HG03175 (cell line): ENCODE measurements around the gene PTPRN2.

Experiments used
- ATAC-seq: cut with Tn5 transposase; IDR thresholded peaks from one replicate; pipeline ENCODE4 v1.9.1; 2021; ENCODE audit warnings: mild to moderate bottlenecking, moderate library complexity; ENCODE audit not compliant: unreplicated experiment

PTPRN2 gene

DNA sequence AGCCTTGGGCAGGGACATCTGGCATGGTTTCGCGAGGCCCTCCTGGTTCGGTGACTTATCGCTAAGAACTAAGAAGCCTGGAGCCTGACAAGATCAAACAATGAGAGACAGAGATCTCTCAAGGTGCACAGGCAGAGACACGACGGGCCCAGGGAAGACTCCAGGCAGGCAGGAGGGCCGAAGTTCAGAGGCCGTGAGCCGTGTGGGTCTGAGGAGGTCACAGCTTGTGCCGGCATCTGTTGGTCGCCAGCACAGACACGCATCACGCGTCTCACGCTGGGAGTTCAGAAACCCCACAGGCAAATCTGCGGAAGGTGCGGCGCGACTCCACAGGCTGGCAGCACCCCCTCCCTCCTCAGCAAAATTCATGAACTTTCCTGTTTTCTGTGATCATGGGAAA, 936.8 kb downstream of the PTPRN2 start:
- no peak for ATAC-seq

DNA sequence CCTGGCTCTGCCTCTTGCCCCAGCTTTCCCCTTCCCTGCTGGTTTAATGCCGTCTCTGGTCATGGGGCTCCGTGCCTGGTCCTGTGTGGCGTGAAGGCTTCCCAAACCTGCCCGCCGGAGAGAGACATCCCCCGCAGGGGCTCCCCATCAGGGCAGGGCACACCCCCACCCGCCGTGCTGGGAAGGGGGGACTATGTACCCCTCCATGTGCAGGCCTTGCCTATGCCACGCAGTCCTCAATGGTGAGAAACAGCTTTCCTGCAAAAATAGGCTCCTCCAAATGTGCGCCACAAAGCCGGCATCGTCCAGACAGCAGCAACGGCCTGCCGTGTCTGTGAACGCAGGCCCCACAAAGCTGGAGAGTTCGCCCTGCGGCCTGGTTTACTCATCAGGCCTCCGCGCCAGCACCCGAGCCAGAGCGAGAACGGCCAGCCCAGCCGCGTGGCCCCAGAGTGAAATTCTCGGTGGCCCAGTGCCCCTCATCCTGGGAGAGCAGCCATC, 937.4 kb downstream of the PTPRN2 start:
- no peak for ATAC-seq

DNA sequence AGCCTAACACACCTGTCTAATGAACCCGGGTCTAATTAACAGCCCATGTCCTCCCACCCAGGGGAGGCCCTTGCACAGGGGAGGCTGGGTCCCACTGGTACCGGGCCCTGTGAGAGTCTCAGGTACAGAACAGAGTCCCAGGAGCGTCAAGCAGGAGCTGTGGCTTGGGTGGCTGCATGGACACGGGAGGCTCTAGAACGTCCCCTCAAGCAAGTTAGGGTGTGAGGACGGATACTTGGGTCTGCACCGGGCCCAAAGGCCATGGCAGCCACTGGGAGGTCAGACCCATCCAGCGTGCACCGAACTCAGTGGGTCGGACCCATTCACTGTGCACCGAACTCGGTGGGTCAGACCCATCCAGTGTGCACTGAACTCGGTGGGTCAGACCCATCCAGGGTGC, 941.1 kb downstream of the PTPRN2 start:
- ATAC-seq = no peak

DNA sequence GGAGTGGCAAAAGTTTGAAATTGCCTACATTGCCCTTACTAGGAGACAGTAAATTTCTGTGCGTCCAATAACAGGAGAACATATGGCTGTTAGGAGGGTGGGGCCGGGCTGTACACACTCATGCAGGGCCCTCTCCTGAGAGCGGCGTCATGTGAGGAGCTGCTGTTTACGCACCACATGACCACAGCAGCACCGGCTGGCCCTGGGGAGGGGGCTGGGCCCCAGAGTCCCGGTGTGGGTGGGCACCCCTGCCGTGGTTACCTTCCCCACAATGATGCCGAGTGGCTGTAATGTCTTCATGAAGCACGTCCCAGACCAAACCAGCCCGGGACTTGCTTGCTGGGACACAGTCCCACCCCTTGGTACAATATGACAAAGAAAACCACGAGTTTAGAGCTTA, 942.1 kb downstream of the PTPRN2 start:
- no peak for ATAC-seq

DNA sequence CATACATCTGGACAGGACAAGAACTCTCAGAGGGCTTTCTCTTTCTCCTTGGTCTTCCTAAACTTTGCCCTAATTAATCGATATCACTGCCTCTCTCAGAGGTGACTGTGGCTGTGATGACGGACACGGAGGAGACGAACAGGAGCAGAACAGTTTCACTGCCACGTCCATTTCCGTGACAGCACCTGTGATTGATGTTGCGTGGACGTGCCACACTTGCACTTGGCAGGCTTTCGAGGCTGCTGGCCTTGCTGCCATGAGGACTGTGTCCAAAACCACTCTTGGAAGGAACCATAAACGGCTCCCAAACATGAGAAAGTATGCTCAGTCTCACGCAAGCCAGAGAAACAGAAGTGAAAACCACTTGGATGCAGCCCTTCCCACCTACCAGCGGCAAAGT, 942.7 kb downstream of the PTPRN2 start:
- no peak for ATAC-seq

DNA sequence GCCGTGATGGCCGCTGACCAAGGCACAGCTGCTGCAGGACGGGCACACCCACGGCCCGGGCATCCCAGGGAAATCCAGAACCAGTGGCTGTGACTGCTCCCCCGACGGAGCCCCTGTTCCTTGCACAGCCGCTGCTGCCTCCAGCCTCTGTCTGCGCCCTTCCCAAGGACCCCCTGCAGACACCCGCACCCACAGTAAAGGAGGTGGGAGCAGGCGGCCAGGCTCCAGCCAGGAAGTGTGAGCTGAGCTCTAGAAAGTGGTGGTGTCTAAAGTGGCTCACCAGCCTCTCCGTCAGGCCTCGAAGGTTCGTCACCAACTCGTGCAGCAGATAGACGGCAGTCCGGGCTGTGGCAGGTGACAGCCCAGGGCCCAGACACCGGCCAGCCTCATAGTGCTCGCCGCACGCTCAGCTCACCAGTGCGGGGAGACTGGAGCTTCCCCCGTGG, 944.1 kb downstream of the PTPRN2 start:
- ATAC-seq = no peak

DNA sequence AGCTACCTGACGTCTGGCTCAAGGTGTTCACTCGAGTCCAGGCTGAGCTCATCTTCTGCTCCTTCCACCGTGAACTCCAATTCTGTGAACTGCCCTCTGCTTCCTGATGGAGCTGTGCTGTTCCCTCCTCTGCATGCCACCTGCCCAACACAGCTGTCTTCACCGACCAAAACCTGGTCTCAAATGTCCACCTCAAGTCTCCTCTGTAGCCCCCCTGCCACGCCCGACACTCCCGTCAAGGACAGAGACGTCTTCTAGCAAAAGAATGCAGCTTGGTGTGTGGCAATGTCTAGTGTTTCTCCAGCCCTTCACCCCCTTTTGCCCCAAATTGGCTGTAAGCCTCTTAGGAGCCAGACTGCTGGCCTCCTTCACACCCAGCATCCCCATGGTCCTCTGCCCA, 945.8 kb downstream of the PTPRN2 start:
- ATAC-seq = no peak

DNA sequence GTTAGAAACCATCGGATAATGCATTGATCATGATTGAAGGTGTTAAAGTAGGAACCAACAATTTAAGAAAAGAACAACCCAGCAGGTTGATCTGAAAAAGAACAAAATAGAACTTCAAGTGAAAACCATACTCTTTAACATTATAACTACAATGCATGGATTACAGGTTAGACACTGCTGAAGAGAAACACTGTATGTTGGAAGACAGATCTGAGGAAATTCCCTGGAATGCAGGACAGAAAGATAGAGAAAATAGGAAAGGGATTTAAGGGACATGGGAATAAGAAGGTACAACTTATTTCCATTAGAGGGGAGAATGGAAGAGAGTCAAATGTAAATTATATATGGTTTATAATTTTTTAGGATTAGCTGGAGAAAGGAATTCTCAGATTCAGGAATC, 947.5 kb downstream of the PTPRN2 start:
- no peak for ATAC-seq

DNA sequence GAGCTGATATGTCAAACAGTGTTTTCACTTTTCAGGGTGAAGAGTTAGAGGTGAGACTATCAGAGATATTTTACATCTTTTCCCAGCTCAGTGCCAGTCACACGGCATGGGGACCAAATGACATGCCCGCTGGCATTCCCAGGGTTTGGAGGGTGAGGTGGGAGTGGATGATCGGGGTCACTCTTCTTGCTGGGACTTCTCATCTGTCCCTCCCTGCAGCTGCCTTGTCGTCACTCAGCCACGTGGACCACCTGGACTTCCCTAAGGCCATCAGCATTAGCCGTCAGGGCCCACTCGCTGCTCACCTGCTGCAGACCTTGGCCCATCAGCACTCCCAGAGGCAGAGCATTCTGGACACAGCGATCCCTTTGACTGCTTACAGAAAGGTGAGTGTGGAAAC, 949.1 kb downstream of the PTPRN2 start:
- no peak for ATAC-seq

DNA sequence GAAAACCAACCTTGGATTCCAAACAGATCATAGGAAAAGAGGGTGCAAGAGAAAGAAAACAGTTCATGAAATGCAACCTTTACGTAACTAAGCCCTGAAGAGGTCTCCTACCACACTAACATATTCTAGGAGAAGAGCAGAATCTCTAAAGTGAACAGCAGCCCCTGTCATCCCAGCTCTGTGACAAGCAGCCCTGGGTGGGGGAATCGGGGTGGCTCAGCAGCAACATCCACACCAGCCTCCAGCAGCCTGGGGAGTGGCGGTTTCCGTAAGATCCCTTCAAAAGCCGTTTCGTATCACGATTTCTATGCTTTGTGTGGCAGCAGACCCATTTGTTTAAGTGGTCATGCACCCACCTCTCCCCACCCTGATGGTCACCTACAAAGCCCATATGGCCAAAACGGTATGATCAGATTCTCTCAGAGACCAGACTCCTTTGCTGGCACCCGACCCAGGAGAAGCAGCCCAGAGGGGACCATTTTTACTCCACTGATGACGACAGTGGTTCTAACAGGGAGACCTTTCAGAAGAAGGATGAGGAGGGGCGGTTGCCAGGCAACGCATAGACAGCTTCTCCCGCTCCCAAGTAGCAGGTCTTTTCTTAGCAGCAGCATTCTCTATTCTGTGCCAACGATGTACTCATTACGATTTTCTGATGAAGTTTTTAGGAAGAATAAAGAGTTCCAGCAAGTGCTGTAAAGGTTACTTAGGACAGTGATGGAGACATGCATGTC, 950.2 kb downstream of the PTPRN2 start:
- ATAC-seq = no peak

DNA sequence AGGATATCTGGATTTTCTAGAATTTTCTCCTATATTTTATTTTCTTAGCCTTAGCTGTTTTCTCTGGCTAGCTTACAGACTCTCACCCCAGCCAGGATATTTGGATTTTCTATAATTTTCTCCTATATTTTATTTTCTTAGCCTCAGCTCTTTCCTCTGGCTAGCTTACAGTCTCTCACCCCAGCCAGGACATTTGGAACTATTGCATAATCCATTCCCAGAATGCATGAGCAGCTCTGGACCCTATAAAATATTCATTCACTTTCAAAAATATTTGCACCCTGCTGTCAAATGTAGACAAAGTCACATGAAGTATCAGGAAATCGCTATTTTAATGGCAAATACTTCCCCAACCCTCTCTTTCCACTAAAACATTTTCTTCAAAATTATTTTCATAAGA, 952.0 kb downstream of the PTPRN2 start:
- ATAC-seq = no peak

DNA sequence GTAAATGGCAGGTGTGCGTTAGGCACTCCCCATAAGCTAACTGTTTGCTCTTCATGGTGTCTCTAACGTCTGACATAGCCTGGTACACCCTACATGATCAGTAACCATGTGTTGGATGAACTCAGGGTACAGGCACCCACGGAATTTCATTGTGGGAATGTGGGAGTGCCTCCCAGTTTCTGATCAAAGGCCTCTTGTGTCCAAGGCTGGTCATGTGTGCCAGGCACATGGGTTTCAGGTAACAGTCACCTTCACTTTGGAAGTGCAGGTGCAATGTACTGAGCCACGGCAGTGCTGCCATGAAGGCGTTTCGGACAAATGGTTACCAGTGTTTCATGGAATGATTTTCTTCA, 952.5 kb downstream of the PTPRN2 start:
- ATAC-seq = no peak

DNA sequence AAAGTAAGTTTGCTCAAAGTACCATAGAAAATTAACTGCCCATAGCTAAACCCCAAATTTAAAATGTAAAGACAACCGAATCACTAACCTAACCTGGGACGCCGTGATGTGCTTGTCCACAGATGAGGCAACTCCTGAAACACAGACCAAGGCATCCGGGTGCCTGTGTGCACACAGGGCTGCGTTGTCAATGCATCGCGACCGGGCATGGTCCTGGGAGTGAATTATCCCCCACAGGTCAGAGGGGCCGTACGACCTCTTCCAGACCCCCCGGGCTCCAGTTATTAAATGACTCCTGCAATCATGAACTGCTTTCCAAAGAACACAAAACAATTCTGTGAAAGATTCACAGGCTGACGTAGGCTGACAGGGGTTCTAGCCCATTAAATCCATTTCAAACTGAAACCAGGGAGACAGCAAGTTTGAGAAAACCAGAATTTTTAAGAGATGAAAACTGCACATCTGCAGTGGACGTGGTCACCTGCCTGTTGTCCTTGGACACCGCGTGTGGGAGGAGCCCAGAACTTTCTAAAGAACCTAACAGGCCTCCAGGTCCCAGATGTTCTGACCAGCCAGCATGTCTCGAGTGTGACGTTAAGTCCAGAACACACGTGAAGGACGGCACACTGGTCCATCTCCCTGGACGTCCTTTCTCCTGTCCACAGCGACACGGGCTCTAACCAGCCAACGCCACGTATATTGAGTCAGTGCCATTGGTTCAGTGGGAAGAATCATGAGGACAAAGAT, 953.0 kb downstream of the PTPRN2 start:
- ATAC-seq = no peak

DNA sequence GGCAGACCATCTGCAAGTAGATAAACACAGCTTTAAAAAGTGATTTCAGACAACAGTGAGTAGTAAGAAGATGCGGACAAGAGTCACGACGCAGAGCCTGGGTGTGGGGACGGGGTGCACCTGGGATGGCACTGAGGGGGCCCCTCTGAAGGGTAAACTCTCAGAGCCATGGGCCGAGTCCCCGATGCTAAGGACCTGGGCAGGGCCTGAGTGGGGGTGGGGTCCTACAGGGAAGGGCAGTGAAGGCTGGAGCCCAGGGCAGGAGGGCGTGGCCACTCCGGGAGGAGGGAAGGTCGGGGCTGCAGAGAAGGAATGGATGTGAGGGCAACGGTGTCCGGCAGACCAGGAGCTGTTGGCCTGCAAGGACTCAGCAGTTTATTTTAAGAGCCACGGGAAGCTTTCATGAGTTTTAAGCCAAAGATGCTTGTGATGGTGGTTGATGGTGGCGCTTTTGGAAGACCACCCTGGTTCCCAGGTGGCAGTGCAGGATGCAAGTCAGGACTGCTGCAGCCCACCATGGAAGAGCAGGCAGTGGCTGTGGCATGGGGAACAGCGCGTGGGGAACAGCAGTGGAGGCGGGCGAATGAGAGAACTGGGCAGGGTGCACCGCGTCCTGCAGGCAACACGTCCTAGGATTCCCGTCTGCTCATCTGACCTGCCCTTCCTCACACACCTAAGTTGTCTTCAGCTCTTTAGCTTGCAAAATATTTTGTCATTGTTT, 954.0 kb downstream of the PTPRN2 start:
- no peak for ATAC-seq

DNA sequence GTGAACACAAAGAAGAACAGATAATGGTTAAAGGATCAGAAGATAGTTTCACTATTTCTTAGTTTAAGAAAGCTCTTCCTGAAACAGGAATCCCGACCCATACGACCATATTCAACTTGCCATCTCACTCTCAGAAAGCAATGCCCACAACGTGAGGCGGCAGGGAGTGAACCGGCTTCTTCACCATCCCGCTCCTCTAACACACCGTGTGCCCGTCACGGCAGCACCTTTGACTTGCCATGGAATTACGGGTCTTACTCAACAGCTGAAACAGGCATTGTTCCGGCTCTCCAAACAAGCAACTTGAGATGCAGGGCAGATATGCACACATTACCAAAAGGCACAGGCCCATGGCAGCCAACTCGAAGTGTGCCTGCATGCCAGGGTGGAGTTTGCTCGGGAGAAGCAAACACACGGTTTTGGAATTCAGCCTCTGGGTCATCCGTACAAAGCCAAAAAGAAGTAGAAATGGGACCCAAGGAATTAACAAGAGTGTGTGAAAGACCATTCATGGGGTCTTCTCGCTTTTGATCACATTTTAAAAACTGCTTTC, 957.2 kb downstream of the PTPRN2 start:
- ATAC-seq = no peak

DNA sequence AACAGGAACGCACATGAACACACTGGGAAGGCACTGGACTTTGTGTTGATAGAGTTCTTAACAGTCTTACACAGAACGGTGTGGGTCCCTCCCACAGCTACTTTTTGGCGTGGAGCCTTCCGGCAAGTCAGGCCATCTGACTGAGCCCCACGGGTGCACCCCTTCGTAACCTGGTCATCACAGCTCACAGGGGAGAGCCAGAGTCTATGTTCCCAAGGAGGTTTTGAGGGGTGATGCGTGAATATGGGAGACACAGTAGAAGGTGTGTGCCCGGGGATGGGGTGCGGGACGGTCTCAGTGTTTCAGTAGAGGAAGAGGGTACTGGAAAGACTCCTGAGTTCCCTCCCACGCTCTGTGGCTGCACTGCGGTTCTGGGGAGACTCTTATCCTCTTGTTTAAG, 959.2 kb downstream of the PTPRN2 start:
- ATAC-seq = no peak

DNA sequence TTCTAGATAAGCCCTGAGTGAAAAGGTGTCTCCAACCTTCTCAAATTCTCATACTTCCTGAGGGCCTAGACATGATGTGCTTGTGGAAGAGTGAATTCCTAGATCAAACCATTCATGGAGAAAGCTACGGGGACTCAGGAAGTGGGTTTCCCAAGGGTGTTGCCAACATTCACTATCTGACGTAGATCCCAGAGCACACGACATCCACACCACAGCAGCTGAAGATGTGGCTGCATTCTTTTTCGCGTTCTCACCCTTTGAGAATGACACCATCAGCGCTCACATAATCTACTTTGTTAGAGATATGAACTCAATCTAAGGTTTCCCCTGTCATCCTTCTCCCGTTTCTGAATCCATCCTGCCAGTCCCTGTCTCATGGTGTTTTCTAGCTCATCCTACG, 960.0 kb downstream of the PTPRN2 start:
- ATAC-seq = no peak

DNA sequence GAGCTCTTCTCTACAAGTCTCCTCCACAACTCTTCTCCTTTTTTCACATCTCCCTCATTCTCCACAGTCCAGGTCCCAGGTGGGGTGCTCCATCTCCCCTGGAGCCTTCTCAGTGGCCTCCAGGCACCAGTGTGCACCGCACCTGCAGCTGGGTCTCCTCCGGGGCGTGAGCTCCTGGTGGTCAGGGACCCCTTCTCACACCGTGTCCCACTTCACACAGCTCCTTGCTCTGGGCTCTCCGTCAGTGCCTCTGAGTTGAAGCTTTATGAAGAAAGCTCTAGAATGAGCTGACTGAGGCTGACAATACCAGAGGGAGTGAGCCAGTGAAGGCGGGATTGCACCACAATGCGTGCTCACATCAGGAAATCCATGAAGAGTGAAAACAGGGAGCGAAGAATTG, 960.6 kb downstream of the PTPRN2 start:
- no peak for ATAC-seq

DNA sequence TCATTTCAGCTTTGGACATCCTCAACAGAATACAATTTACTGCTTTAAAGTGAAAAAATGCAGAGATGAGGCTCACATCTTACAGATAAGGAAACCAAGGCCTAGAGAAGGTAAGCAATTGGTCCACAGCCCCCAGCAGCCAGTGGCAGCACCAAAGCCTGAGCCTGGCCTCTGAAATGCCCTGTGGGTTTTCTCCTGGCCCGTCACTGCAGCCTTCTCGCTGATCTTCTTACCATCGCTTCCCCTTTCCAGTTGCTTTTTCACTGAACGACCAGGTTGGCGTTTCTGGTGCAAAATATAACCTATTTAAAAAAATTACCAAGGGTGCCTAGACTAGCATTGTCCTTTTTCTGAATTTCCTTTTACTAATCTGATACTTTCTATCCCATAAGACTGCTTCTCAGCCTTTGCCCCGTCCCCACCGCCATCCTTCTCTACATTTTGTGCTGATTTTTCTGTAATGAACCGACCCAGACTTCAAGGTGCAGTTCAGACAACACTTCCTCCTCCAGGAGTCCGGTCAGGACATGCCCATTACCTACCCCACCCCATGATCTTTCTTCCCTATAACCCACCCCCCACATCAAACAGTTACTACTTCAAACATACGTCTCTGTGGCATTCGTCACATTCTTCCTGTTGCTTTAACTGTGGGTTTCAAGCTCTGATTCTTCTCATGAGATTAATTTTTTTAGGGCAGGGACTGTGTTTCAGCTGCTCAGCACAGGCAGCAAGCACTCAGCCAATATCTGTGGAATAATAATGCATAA, 961.5 kb downstream of the PTPRN2 start:
- no peak for ATAC-seq

DNA sequence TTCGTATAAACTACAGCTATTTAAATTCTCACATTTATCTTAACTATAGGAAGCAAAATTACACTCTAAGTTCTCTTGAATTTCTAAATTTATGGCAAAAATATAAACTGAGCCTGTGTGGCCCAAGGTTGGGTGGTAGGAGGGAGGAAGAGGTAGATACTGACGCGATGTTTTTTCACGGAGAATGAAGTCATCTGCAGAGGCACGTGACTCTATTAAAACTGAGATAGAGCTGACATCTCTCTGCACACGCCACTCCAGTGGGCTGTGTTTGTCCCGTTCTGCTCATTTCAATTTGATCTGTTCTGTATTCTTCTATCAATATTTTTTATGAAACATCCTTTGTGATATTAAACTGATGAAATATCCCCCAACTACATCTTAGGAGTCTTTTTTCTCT, 964.1 kb downstream of the PTPRN2 start:
- ATAC-seq = no peak
